Effector memory CD4-positive, alpha-beta T cell (primary cell): Measurements from ENCODE around the gene MYCBPAP.

Experiments
- DNase-seq, 3 donors: peaks; one replicate each; pipeline ENCODE4 v3.0.0-alpha.2; 2020
- H3K27ac ChIP-seq: 2 replicates; pipeline ENCODE4 v1.7.0; 2013; ENCODE audit warnings: mild to moderate bottlenecking, low read length, moderate library complexity; ENCODE audit not compliant: insufficient read depth, poor library complexity, severe bottlenecking
- H3K27me3 ChIP-seq: replicated peaks from 2 replicates; pipeline ENCODE4 v1.7.0; 2013; ENCODE audit warnings: mild to moderate bottlenecking, low read length; ENCODE audit not compliant: insufficient read depth, control insufficient read depth, poor library complexity, severe bottlenecking
- H3K36me3 ChIP-seq: 2 replicates; pipeline ENCODE4 v1.7.0; 2013; ENCODE audit warnings: mild to moderate bottlenecking, low read length, moderate library complexity; ENCODE audit not compliant: control insufficient read depth, insufficient read depth
- H3K4me1 ChIP-seq: 2 replicates; pipeline ENCODE4 v1.7.0; 2013; ENCODE audit warnings: low read length, mild to moderate bottlenecking; ENCODE audit not compliant: control insufficient read depth, insufficient read depth, poor library complexity, severe bottlenecking
- H3K4me3 ChIP-seq: 2 replicates; pipeline ENCODE4 v1.7.0; 2013; ENCODE audit warnings: low read length, low read depth, mild to moderate bottlenecking; ENCODE audit not compliant: insufficient read depth, poor library complexity, severe bottlenecking
- H3K9me3 ChIP-seq: 2 replicates; pipeline ENCODE4 v1.7.0; 2013; ENCODE audit warnings: mild to moderate bottlenecking, low read length, moderate library complexity; ENCODE audit not compliant: control insufficient read depth

Gene MYCBPAP

DNA sequence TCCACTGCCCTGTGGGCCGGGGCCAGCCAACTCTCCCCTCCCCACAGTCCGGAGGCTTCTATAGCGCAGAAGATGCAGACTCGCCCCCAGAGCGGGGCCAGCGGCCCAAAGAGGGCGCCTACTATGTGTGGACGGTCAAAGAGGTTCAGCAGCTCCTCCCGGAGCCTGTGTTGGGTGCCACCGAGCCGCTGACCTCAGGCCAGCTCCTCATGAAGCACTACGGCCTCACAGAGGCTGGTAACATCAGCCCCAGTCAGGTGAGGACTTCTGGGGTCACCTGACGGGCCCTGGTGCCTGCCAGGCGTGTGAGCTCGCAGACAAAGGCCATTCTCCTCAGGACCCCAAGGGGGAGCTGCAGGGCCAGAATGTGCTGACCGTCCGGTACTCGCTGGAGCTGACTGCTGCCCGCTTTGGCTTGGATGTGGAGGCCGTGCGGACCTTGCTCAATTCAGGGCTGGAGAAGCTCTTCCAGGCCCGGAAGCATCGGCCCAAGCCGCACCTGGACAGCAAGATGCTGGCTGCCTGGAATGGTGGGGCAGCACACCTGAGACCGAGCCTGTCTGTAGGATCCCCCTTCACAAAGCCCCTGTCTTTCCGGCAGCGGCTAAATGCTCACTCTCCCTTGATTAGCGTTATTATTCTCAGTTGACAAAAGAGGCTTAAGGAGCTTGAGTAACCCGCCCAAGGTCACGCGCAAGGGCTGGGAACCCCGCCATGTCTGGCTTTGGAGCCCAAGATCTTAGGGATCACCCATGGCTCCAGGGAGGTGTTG, 42.6 kb downstream of the MYCBPAP start:
- Histone ChIP-seq H3K9me3 (no peaks in the 10 kb centered on the region), H3K36me3 (no peaks in the 10 kb centered on the region), H3K27me3 (no peaks in the 10 kb centered on the region), H3K4me3 (no peak overlapping the region), H3K4me1 (peaks cover 16% of the 10 kb centered on the region), H3K27ac (no peak overlapping the region)
- no peak for DNase-seq

DNA sequence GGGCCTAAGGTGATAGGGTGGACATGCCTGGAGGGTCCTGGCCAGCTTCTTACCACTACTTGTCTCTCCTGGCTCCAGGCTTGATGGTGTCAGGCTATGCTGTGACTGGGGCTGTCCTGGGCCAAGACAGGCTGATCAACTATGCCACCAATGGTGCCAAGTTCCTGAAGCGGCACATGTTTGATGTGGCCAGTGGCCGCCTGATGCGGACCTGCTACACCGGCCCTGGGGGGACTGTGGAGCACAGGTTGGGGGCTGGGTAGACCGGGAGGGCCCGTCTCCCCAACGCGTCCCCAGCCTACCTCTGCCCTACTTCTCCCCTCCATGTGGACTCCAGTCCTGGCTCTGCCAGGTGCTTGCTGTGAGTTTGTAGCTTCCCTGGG, 43.2 kb downstream of the MYCBPAP start:
- no peak overlapping the region for H3K27ac ChIP-seq
- H3K4me3 ChIP-seq = no peak overlapping the region
- no peaks in the 10 kb centered on the region for H3K27me3 ChIP-seq
- no peaks in the 10 kb centered on the region for H3K36me3 ChIP-seq
- H3K4me1 ChIP-seq = peaks cover 14% of the 10 kb centered on the region
- DNase-seq = no peak
- no peaks in the 10 kb centered on the region for H3K9me3 ChIP-seq

DNA sequence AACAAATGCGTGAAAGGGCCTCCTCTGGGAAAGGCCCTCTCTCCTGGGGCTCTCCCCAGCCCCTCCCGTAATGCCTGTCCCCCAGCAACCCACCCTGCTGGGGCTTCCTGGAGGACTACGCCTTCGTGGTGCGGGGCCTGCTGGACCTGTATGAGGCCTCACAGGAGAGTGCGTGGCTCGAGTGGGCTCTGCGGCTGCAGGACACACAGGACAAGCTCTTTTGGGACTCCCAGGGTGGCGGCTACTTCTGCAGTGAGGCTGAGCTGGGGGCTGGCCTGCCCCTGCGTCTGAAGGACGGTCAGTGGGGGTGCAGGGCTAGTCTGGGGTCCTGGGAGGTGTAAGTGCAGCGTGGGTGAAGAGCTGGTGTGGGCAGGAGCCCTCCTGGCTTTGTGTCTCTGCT, 43.6 kb downstream of the MYCBPAP start:
- no peak for DNase-seq
- Histone ChIP-seq H3K36me3 (no peaks in the 10 kb centered on the region), H3K27ac (no peak overlapping the region), H3K4me3 (no peak overlapping the region), H3K27me3 (no peaks in the 10 kb centered on the region), H3K4me1 (peaks cover 10% of the 10 kb centered on the region), H3K9me3 (no peaks in the 10 kb centered on the region)

DNA sequence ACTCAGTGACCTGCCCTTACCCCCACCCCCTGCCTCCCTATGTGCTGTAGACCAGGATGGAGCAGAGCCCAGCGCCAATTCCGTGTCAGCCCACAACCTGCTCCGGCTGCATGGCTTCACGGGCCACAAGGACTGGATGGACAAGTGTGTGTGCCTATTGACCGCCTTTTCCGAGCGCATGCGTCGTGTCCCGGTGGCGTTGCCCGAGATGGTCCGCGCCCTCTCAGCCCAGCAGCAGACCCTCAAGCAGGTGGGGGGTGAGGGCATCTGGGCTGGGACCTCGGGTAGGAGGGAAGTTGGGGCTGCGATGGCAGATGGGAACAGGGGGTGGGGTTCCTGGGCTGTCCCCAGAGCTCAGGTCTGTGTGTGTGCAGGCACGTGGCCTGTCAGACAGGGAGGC, 46.0 kb downstream of the MYCBPAP start:
- Histone ChIP-seq H3K4me1 (peaks cover 5% of the 10 kb centered on the region), H3K27ac (no peak overlapping the region), H3K36me3 (no peaks in the 10 kb centered on the region), H3K4me3 (no peak overlapping the region), H3K9me3 (no peaks in the 10 kb centered on the region), H3K27me3 (peaks cover 15% of the 10 kb centered on the region)
- no peak for DNase-seq

DNA sequence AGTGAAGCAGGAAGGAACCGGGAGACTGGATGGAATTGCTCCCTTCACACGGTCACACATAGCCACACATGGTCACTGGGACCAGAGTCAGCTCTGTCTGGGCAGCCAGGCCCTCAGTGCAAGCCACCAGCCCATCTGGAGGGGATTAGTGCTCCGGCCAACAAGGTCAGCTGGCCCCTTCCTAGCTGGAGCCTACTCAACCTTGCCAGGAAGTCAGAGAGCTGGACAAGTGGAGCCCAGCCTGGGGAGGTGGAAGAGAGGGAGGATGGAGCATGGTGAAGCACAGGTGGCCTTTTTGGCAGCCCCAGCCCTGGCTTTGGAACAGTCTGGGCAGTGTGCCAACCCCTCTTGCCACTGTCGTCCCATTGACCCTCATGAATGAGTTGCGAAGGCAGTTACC, 48.6 kb downstream of the MYCBPAP start:
- DNase-seq = no peak
- no peak overlapping the region for H3K27ac ChIP-seq
- H3K4me3 ChIP-seq = no peak overlapping the region
- no peaks in the 10 kb centered on the region for H3K36me3 ChIP-seq
- H3K9me3 ChIP-seq = no peaks in the 10 kb centered on the region
- peaks cover 27% of the 10 kb centered on the region for H3K4me1 ChIP-seq
- H3K27me3 ChIP-seq = peaks cover 34% of the 10 kb centered on the region

DNA sequence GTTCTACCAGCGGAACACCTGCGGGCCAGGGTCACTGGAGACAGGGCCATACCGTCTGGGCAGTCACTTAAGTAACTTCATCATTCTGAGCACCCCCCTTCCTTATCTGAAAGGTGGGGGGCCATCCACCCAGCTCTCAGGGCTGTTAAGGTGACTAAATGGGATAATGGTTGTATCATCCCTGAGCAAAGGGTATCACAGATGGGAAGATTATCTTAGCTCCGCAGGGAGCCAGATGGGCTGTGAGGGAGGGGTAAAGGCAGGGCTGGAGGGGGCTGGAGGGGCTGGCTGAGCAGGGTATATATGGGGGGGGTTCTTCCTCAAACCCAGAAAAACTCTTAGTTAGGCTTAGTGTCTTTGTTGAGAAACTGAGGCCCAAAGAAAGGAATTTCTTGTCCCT, 49.4 kb downstream of the MYCBPAP start:
- no peak overlapping the region for H3K4me3 ChIP-seq
- H3K27me3 ChIP-seq = peaks cover 41% of the 10 kb centered on the region
- H3K4me1 ChIP-seq = peaks cover 33% of the 10 kb centered on the region
- H3K9me3 ChIP-seq = no peaks in the 10 kb centered on the region
- H3K27ac ChIP-seq = no peak overlapping the region
- no peak for DNase-seq
- H3K36me3 ChIP-seq = no peaks in the 10 kb centered on the region

DNA sequence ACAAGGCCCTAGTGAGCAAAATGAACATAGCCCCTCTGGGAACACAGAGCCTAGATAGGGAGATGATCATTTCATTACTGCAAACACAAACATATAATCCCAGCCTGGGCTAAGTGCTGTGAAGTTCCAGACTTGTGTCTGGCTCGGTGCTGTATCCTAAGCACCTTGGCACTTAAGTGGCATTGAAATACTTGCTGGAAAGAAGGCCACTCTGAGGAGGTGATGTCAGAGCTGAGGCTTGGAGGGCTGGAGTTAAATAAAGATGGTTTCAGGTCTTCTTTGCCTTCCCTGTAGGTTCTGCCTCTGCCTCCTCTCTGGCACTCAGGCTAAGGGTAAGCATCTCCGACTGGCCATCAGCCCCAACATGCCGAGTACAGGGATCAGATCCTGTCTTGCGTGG, 49.9 kb downstream of the MYCBPAP start:
- DNase-seq = no peak
- H3K9me3 ChIP-seq = no peaks in the 10 kb centered on the region
- H3K27me3 ChIP-seq = peaks cover 45% of the 10 kb centered on the region
- H3K4me1 ChIP-seq = peaks cover 33% of the 10 kb centered on the region
- H3K4me3 ChIP-seq = no peak overlapping the region
- no peak overlapping the region for H3K27ac ChIP-seq
- no peaks in the 10 kb centered on the region for H3K36me3 ChIP-seq

DNA sequence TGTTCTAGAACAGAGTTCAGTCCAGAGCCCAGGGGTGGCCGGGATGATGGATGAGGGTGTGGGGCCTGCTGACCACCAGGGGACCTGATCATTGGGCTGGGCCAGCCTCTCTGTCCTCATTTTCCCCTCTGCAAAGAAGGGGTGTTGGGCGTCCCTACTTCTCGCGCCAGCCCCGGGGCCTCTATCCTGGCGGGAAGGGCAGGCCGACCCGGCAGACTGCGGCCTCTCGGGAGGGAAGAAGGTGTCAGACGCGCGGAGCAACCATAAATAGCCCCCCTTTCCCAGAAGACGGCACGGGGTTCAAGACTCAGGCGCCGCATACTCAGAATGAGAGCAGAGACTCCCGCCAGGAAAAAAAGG, 50.3 kb downstream of the MYCBPAP start:
- no peak for DNase-seq
- Histone ChIP-seq H3K27me3 (peaks cover 48% of the 10 kb centered on the region), H3K27ac (no peak overlapping the region), H3K9me3 (no peaks in the 10 kb centered on the region), H3K36me3 (no peaks in the 10 kb centered on the region), H3K4me1 (peaks cover 33% of the 10 kb centered on the region), H3K4me3 (peak overlapping the region; percentile 64)

DNA sequence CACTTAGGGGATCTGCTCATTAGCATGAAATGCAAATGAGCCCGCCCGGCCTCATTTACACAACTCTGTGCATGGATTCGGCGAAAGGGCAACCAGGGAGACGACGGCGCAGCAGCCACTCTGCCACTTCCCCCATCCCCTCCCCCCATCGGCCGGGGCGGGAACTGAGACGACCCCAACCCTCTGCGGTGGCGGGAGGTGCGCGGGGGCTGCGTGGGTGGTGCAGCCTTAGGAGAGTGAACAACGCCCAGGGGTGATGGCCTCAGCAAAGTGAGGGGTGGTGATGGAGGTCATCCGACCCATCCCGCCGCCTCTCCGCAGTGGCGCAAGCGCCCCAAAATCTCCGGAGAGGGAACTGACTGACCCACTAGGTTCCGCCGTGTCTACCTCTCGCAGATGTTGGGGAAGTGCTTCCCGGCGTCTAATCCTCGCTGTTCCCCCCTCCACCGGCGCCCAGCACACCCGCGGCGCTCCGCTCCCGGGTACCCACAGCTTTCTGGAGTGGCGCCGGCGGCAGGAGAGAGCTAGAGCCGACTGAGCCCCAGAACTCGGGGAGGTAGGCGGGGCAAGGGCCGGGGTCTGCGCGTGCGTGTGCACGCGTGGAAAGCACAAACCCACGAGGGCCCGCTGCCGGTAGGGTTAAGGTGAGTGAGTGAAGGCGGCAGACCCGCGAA, 50.8 kb downstream of the MYCBPAP start:
- H3K4me3 ChIP-seq = peak overlapping the region; percentile 64
- no peak overlapping the region for H3K27ac ChIP-seq
- peaks cover 48% of the 10 kb centered on the region for H3K27me3 ChIP-seq
- no peaks in the 10 kb centered on the region for H3K36me3 ChIP-seq
- peaks cover 33% of the 10 kb centered on the region for H3K4me1 ChIP-seq
- H3K9me3 ChIP-seq = no peaks in the 10 kb centered on the region
- no peak for DNase-seq

DNA sequence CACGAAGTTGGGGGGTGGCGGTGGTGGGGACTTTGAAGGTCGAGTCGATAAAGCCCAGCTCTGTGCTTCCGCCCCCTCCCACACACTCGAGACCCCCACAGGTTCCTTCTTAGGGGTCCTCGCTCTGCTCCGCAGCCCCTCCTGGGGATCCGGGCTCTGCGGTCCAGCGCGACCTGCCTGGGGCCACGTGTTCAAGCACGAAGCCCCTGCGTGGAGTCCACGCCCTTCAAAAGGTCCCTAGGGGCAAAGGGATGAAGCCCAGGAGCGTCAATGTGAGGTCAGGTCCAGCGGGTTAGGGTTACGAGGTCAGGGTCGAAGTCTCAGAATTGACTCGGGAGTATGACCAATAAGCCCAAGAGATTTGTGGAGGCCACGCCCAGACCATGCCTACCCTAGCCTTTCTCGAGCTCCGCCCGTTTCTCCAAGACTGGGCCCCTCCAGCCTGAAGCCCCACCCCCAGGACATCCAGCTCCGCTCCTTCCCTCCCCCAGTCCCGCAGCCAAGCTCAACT, 51.5 kb downstream of the MYCBPAP start:
- H3K4me3 ChIP-seq = peak overlapping the region; percentile 64
- DNase-seq = peak in 1 of 3 donors; percentile 33
- peaks cover 48% of the 10 kb centered on the region for H3K27me3 ChIP-seq
- peaks cover 33% of the 10 kb centered on the region for H3K4me1 ChIP-seq
- H3K27ac ChIP-seq = no peak overlapping the region
- H3K9me3 ChIP-seq = no peaks in the 10 kb centered on the region
- H3K36me3 ChIP-seq = no peaks in the 10 kb centered on the region
